ENCODE measurements around the gene MED26.

Gene MED26

DNA sequence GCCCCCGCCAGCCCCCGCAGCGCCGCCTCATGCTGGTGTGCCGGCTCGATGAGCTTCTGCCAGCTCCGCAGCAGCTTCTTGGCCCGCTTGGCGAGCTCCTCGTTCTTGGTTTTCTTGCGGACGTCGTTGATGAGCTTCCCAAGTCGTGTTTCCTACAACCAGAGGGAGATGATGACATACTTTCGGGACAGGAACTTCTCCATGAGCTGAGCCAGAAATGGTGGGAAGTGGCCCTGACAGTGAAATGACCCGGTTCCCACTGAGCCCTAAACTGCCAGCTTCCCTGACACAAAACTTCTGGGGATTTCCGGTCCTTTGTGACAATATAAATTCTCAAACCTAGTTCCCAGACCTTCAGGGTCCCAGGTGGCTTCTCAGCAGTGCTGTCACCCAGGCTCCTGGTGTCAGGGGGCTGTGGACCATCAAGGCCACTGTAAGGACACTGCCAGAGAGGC, 50.4 kb downstream of the MED26 start:
- TF ChIP-seq, protein P1, sequence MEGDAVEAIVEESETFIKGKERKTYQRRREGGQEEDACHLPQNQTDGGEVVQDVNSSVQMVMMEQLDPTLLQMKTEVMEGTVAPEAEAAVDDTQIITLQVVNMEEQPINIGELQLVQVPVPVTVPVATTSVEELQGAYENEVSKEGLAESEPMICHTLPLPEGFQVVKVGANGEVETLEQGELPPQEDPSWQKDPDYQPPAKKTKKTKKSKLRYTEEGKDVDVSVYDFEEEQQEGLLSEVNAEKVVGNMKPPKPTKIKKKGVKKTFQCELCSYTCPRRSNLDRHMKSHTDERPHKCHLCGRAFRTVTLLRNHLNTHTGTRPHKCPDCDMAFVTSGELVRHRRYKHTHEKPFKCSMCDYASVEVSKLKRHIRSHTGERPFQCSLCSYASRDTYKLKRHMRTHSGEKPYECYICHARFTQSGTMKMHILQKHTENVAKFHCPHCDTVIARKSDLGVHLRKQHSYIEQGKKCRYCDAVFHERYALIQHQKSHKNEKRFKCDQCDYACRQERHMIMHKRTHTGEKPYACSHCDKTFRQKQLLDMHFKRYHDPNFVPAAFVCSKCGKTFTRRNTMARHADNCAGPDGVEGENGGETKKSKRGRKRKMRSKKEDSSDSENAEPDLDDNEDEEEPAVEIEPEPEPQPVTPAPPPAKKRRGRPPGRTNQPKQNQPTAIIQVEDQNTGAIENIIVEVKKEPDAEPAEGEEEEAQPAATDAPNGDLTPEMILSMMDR (IDR thresholded peaks at IDR 0.05; ENCODE audit: low read depth, low read length), result no peak
- no peak overlapping the region for H3K4me3 ChIP-seq (ENCODE audit: low read depth, low read length)

DNA sequence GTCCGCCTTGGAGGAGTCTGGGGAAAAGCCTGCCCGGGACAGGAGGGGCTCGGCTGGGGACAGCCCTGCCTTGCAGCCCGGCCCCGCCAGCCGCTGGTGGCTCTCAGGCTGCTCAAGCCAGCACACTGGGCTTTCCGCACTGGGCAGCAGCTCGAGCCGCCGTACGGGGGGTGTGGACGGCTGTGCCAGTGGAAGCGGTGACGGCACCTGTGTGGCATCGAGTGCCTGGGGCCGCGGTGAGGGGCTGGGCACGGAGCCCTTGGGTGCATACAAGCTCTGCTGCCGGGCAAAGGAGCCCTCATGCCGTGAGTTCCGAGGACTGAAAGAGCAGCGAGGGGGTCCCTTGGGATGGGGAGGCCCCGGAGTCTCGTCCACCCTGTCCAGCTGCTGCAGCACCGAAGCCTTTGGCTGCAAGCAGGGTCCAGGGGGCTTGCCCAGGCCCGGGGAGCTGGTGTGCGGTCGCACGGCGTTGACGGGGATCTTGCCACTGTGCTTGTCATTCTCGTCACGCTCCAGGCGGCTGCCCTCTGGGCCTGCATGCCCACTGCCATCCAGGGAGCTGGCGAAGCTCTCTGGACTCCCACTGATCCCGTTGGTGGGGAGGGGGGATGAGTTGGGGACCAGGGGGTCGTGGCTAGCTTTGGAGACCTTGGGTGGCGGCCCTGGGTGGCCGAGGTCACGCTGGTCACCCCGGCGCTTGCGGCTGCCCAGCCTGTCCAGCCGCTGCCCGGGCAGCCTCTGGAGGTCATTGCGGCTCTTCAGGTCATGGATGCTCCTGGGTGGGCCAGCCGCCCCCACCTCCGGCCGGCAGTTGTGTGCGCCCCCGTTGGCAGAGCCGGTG, 51.1 kb downstream of the MED26 start:
- TF ChIP-seq, protein P1 (IDR thresholded peaks at IDR 0.05; ENCODE audit: low read depth, low read length), result no peak
- no peak overlapping the region for H3K4me3 ChIP-seq (ENCODE audit: low read depth, low read length)

DNA sequence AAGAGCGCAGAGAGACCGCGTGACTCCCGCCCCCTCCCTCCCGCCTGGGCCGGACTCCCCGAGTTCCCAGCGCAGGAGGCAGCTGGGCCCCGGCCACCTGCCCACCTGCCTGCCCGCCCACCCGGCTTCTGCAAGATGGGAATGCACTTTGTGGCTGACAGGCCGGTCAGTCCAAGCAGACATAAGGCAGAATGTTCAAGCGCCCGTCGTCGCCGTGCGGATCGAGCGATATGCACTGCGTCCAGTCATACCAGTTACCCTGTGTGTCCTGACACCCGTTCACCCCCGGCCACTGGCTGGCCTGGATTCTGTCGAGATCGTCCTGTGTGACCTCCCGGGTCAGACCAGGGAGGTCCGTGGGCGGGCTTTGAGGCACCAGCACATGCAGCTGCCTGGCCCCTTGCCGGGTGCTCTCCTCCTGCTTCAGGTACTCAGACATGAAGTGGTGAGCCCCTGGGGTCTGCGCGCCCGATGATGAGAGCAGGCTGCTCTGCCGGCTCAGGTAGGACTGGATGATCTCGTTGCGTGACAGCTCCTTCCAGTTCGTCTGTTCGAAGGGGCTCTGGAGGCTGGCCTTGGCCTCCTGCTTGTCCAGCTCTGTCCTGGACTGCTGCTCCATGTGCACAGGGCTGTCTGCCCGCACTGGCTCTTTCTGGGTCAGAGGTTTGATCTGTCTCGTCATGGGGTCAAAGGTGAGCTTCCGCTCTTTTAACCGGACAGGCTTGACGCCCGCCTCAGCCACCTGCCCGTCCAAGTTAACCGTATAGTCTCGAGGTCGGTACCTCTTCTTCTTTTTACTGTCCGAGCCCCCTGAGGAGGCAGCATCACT, 51.9 kb downstream of the MED26 start:
- TF ChIP-seq, protein P1 (IDR thresholded peaks at IDR 0.05; ENCODE audit: low read depth, low read length), result no peak
- H3K4me3 ChIP-seq (ENCODE audit: low read depth, low read length), result no peak overlapping the region

DNA sequence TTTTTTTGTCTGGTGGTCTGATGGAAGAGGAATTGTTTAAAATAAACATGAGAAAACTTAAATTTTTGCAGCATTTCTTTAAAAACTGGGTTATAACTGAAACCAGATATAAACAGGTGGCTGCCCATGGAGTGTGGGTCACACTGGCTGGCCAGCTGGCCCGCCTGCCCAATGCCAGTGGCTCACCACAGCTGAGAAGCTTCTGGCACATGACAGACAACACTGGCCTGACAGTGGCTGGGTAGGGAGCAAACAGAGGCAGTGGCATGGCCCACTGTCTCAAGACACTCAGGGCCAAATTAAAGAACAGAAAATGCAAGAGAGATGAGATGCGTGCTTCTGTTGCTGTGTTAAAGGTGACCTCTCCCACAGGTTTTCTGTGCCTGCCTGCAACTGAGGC, 52.7 kb downstream of the MED26 start:
- TF ChIP-seq, protein P1 (IDR thresholded peaks at IDR 0.05; ENCODE audit: low read depth, low read length), result no peak
- no peak overlapping the region for H3K4me3 ChIP-seq (ENCODE audit: low read depth, low read length)

DNA sequence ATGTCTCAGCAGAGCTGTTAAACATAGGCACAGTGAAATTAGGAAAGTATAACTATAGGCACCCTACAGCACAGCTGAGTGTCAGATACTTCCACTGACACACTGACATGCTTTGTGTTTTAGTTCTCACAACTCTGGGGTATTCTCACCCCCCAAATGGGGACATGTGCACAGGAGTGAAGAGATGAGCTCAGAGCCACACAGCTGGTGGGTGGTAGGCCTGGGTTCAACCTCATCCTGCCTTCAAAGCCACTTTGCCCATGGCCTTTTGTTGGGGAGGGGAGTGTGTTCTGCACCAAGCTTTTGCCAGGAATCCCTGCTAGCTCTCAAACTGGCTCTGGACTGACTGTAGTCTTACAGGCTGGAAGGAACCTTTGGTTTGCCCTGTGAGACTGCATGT, 54.1 kb downstream of the MED26 start:
- TF ChIP-seq, protein P1 (IDR thresholded peaks at IDR 0.05; ENCODE audit: low read depth, low read length), result no peak
- H3K4me3 ChIP-seq (ENCODE audit: low read depth, low read length), result peak overlapping the region; percentile 79

DNA sequence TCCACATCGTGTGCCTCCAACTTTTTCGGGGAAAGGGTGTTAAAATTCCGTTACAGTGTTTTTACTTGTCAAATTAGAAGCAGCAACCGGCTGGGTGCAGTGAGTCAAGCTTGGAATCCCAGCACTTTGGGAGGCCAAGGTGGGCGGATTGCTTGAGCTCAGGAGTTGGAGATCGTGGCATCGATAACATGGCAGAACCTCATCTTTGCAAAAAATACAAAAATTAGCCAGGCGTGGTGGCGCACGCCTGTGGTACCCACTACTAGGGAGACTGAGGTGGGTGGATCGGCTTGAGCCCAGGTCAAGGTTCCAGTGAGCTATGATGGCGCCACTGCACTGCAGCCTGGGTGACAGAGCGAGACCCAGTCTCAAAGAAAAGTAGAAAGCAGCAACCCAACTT, 54.7 kb downstream of the MED26 start:
- peak overlapping the region; percentile 79 for H3K4me3 ChIP-seq (ENCODE audit: low read depth, low read length)
- TF ChIP-seq, protein P1 (IDR thresholded peaks at IDR 0.05; ENCODE audit: low read depth, low read length), result no peak
